Breast epithelium (tissue), 4 donors: ENCODE data around the gene TMEM97. TPM values are rescaled to one million over a fixed set of nuclear protein-coding genes. Genes with fewer than 3 reads are reported as not detected.
"Not testable (repeated sequence)": the region's sequence is repeated elsewhere in the genome, so short reads cannot be mapped to it uniquely, and the experiment has no call there.

Experiments used
- DNase-seq, 2 donors: peaks; one replicate each; pipeline ENCODE4 v3.0.0-alpha.2; 2019; ENCODE audit warnings: low spot score in 2 of 2
- H3K27ac ChIP-seq, 2 donors: fragments of 200-600 bp; sonication (generic) in 1 of 2; one replicate each; pipeline ENCODE4 v1.5.1; 2016 to 2019; ENCODE audit warnings: mild to moderate bottlenecking in 1 of 2
- H3K27me3 ChIP-seq, 2 donors: fragments of 200-600 bp; sonication (generic) in 1 of 2; one replicate each; pipeline versions ENCODE4 v1.5.1 to v1.6.0; 2017 to 2019; ENCODE audit warnings: control low read depth in 1 of 2, mild to moderate bottlenecking in 1 of 2
- H3K36me3 ChIP-seq: fragments of 200-600 bp; one replicate; pipeline ENCODE4 v1.5.1; 2019
- H3K4me1 ChIP-seq, 2 donors: fragments of 200-600 bp; sonication (generic); one replicate each; pipeline ENCODE4 v1.5.1; 2016 to 2019; ENCODE audit warnings: control low read depth in 1 of 2
- H3K4me3 ChIP-seq, 3 donors: fragments of 200-600 bp; sonication (generic); 1 replicate in 2 of 3; 2 replicates in 1 of 3; pipeline ENCODE4 v1.5.1; 2016 to 2019; ENCODE audit warnings: mild to moderate bottlenecking in 3 of 3, moderate library complexity in 2 of 3
- H3K9me3 ChIP-seq, 2 donors: fragments of 200-600 bp; sonication (generic) in 1 of 2; one replicate each; pipeline ENCODE4 v1.5.1; 2016 to 2019; ENCODE audit warnings: control low read depth in 1 of 2
- CTCF ChIP-seq, 3 donors: fragments of 450-650 bp; IDR thresholded peaks; one replicate each; pipeline ENCODE4 v1.5.1; 2016 to 2017; ENCODE audit warnings: antibody characterized with exemption in 3 of 3, mild to moderate bottlenecking in 3 of 3, moderate library complexity in 3 of 3
- POLR2A ChIP-seq: fragments of 450-650 bp; IDR thresholded peaks from one replicate; pipeline ENCODE4 v1.6.1; 2016; ENCODE audit warnings: antibody characterized with exemption, mild to moderate bottlenecking, moderate library complexity
- POLR2AphosphoS5 ChIP-seq, 3 donors: sonication (generic); formaldehyde crosslinking; IDR thresholded peaks; one replicate each; pipeline ENCODE4 v1.6.1; 2017; ENCODE audit warnings: antibody characterized with exemption in 3 of 3
- intact Hi-C: fragments of 100-400 bp; cut with DNase I; formaldehyde crosslinking; loops from one replicate; pipeline ENCODE4 v1.15.1; 2023; ENCODE audit warnings: low total_unique reads
- total RNA-seq, 3 donors: library from RNA; depleted of rRNA; stranded (reverse); fragments of >200 nt; gene quantifications; one replicate each; pipeline ENCODE4 v1.1.0, GENCODE V29; 2016

Gene TMEM97
- total RNA-seq, 3 donors from 2014 or later: 7.2 to 9.8 (median 7.5) TPM

GRCh38 chr17:28285965-28286364 lies 33.0 kb upstream of the TMEM97 start:
- Histone ChIP-seq H3K36me3 (no peaks in the 10 kb centered on the region), H3K27ac (no peak overlapping the region), H3K4me1 (no peaks in the 10 kb centered on the region), H3K27me3 (no peaks in the 10 kb centered on the region), H3K9me3 (no peaks in the 10 kb centered on the region), H3K4me3 (no peak overlapping the region)
- no peak for DNase-seq
- intact Hi-C loops: no loop called here
- no peak for TF ChIP-seq POLR2A
- TF ChIP-seq POLR2AphosphoS5 (IDR thresholded peaks at IDR 0.05): no peak
- TF ChIP-seq CTCF (IDR thresholded peaks at IDR 0.05): no peak

GRCh38 chr17:28290703-28291102 lies 28.3 kb upstream of the TMEM97 start:
- Histone ChIP-seq H3K4me1 (no peaks in the 10 kb centered on the region), H3K27ac (no peak overlapping the region), H3K36me3 (no peaks in the 10 kb centered on the region), H3K9me3 (no peaks in the 10 kb centered on the region), H3K4me3 (no peak overlapping the region), H3K27me3 (no peaks in the 10 kb centered on the region)
- no peak for DNase-seq
- intact Hi-C loops: no loop called here
- no peak for TF ChIP-seq CTCF (IDR thresholded peaks at IDR 0.05)
- no peak for TF ChIP-seq POLR2AphosphoS5 (IDR thresholded peaks at IDR 0.05)
- no peak for TF ChIP-seq POLR2A

- DNase-seq: no peak
- no peak for TF ChIP-seq POLR2A
- TF ChIP-seq CTCF (IDR thresholded peaks at IDR 0.05): no peak
- no peak for TF ChIP-seq POLR2AphosphoS5 (IDR thresholded peaks at IDR 0.05)
- Histone ChIP-seq H3K9me3 (no peaks in the 10 kb centered on the region), H3K27me3 (no peaks in the 10 kb centered on the region), H3K4me1 (no peaks in the 10 kb centered on the region), H3K4me3 (no peak overlapping the region), H3K27ac (no peak overlapping the region), H3K36me3 (no peaks in the 10 kb centered on the region)
- intact Hi-C loops: no loop called here
Measured at GRCh38 chr17:28291780-28292330, 27.1 kb upstream of the TMEM97 start.

GRCh38 chr17:28292878-28293277 lies 26.1 kb upstream of the TMEM97 start:
- H3K27me3 ChIP-seq, H3K4me3 ChIP-seq, intact Hi-C loops, H3K4me1 ChIP-seq, DNase-seq, H3K9me3 ChIP-seq, H3K27ac ChIP-seq, H3K36me3 ChIP-seq: not testable (repeated sequence)

GRCh38 chr17:28293994-28294393 lies 25.0 kb upstream of the TMEM97 start:
- Histone ChIP-seq H3K4me1 (no peaks in the 10 kb centered on the region), H3K27me3 (no peaks in the 10 kb centered on the region), H3K27ac (no peak overlapping the region), H3K9me3 (no peaks in the 10 kb centered on the region), H3K4me3 (no peak overlapping the region), H3K36me3 (no peaks in the 10 kb centered on the region)
- no peak for DNase-seq
- intact Hi-C loops: no loop called here
- TF ChIP-seq POLR2AphosphoS5 (IDR thresholded peaks at IDR 0.05): no peak
- TF ChIP-seq POLR2A: no peak
- TF ChIP-seq CTCF (IDR thresholded peaks at IDR 0.05): no peak
